HFFc6 (cell line): ENCODE results near the gene PKHD1. TPM values are rescaled to one million over a fixed set of nuclear protein-coding genes. Genes with fewer than 3 reads are reported as not detected.

Experiments
- DNase-seq: peaks from one replicate; pipeline ENCODE4 v3.0.0-alpha.2; 2018
- H3K27ac Mint-ChIP-seq: 2 replicates; pipeline ENCODE4 v1.8.0; 2020; ENCODE audit warnings: mild to moderate bottlenecking, mixed read lengths
- H3K27me3 Mint-ChIP-seq: 2 replicates; pipeline ENCODE4 v1.8.0; 2021; ENCODE audit warnings: mild to moderate bottlenecking, moderate library complexity, mixed read lengths; ENCODE audit not compliant: insufficient read depth
- H3K36me3 Mint-ChIP-seq: 2 replicates; pipeline ENCODE4 v1.8.0; 2021; ENCODE audit warnings: low read depth, mixed read lengths
- H3K4me1 Mint-ChIP-seq: 2 replicates; pipeline ENCODE4 v1.8.0; 2020; ENCODE audit warnings: low read depth, mixed read lengths
- H3K4me3 Mint-ChIP-seq: 2 replicates; pipeline ENCODE4 v1.8.0; 2020; ENCODE audit warnings: mild to moderate bottlenecking, moderate library complexity, mixed read lengths
- H3K9me3 Mint-ChIP-seq: 2 replicates; pipeline ENCODE4 v1.8.0; 2020; ENCODE audit warnings: mild to moderate bottlenecking, mixed read lengths
- CTCF ChIP-seq: fragments of 200-600 bp; sonication (generic); IDR thresholded peaks from 2 replicates; pipeline ENCODE4 v1.5.0; 2021; ENCODE audit warnings: antibody characterized with exemption, mild to moderate bottlenecking
- total RNA-seq, 6 experiments: library from RNA; stranded (reverse); fragmentation: NEBNext Ultra II Directional; extraction: Animal tissue kit (Norgen Biotek cat#: 25700); gene quantifications; 2 replicates in 1 of 6; 3 replicates in 5 of 6; pipeline ENCODE4 v1.2.3, GENCODE V29; 2021

PKHD1 gene
- total RNA-seq, 6 experiments from 2014 or later: not detected

- H3K27me3 Mint-ChIP-seq: no peaks in the 10 kb centered on the region
- H3K36me3 Mint-ChIP-seq: no peaks in the 10 kb centered on the region
- peaks cover 9% of the 10 kb centered on the region for H3K9me3 Mint-ChIP-seq
- no peak overlapping the region for H3K4me3 Mint-ChIP-seq
- no peaks in the 10 kb centered on the region for H3K4me1 Mint-ChIP-seq
- DNase-seq: no peak
- TF ChIP-seq CTCF: no peak
- no peak overlapping the region for H3K27ac Mint-ChIP-seq
Observed at GRCh38 chr6:51678905-51679620, 408.4 kb downstream of the PKHD1 start.

GRCh38 chr6:51678274-51678673 lies 409.1 kb downstream of the PKHD1 start:
- no peak overlapping the region for H3K27ac Mint-ChIP-seq
- DNase-seq: no peak
- peaks cover 14% of the 10 kb centered on the region for H3K9me3 Mint-ChIP-seq
- TF ChIP-seq CTCF: no peak
- no peaks in the 10 kb centered on the region for H3K4me1 Mint-ChIP-seq
- H3K27me3 Mint-ChIP-seq: no peaks in the 10 kb centered on the region
- H3K36me3 Mint-ChIP-seq: no peaks in the 10 kb centered on the region
- H3K4me3 Mint-ChIP-seq: no peak overlapping the region

GRCh38 chr6:51675922-51676275 lies 411.5 kb downstream of the PKHD1 start:
- DNase-seq: no peak
- Mint-ChIP-seq H3K4me1 (no peaks in the 10 kb centered on the region), H3K27ac (no peak overlapping the region), H3K27me3 (no peaks in the 10 kb centered on the region), H3K4me3 (no peak overlapping the region), H3K9me3 (peaks cover 28% of the 10 kb centered on the region), H3K36me3 (no peaks in the 10 kb centered on the region)
- TF ChIP-seq CTCF: no peak

- Mint-ChIP-seq H3K27ac (no peak overlapping the region), H3K4me1 (no peaks in the 10 kb centered on the region), H3K27me3 (no peaks in the 10 kb centered on the region), H3K4me3 (no peak overlapping the region), H3K36me3 (no peaks in the 10 kb centered on the region), H3K9me3 (peaks cover 32% of the 10 kb centered on the region)
- TF ChIP-seq CTCF: no peak
- DNase-seq: no peak
Observed at GRCh38 chr6:51675020-51675921, 412.1 kb downstream of the PKHD1 start.

- Mint-ChIP-seq H3K4me1 (no peaks in the 10 kb centered on the region), H3K36me3 (peaks cover 4% of the 10 kb centered on the region; the same call in 1 of the 2 replicates), H3K27ac (no peak overlapping the region), H3K9me3 (peaks cover 15% of the 10 kb centered on the region), H3K27me3 (peaks cover 2% of the 10 kb centered on the region; the same call in 1 of the 2 replicates), H3K4me3 (no peak overlapping the region)
- TF ChIP-seq CTCF: no peak
- no peak for DNase-seq
Observed at GRCh38 chr6:51663525-51663924, 423.9 kb downstream of the PKHD1 start.
